Fibroblast of the aortic adventitia (primary cell): ENCODE measurements around the gene PRAMEF10. TPM values are rescaled to one million over a fixed set of nuclear protein-coding genes. Genes with fewer than 3 reads are reported as not detected.
"Not testable (repeated sequence)": the region's sequence is repeated elsewhere in the genome, so short reads cannot be mapped to it uniquely, and the experiment has no call there.

Source experiments
- DNase-seq: peaks from one replicate; pipeline ENCODE4 v3.0.0-alpha.2; 2010; ENCODE audit warnings: low read depth
- H3K4me3 ChIP-seq: 2 replicates; pipeline ENCODE4 v1.5.1; 2011; ENCODE audit warnings: low read depth, mild to moderate bottlenecking, control low read depth, low read length, moderate library complexity
- CTCF ChIP-seq: IDR thresholded peaks from 2 replicates; pipeline ENCODE4 v1.5.1; 2011; ENCODE audit warnings: mild to moderate bottlenecking, low read length, control low read depth, inconsistent platforms; ENCODE audit not compliant: insufficient read depth
- small RNA-seq: library from RNA; depleted of rRNA; stranded (forward); fragments of <200 nt; gene quantifications from one replicate; pipeline ENCODE3, GENCODE V24; 2012
- total RNA-seq: library from RNA; depleted of rRNA; stranded (reverse); fragments of >200 nt; gene quantifications from 2 replicates; pipeline ENCODE4 v1.2.3, GENCODE V29; 2012; ENCODE audit warnings: low replicate concordance

PRAMEF10 gene
- not detected in 2 replicates for total RNA-seq

DNA sequence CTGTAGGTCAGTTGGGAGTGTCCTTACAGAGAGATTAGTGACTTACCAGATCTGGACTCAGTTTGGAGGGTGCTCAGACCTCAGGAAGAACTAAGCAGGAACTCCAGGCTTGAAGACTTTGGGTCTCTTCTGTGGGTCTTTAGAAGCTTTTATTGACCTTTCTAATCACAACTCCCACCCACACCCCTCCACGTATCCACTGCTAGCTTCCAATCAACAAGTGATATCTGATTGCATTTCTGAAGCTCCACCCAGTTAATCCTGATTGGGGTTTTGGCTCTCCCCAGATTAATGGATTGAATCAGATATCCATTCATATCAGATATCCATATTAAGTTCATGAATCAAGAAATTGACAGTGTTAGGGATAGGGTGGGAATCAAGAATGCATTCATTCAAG is at the start of gene PRAMEF10:
Gene PRAMEF10 (minus strand): TSS at position 101 of the 400 bp plus-strand sequence. CDS start 2,423 bp downstream, outside the sequence.
- not testable (repeated sequence) for H3K4me3 ChIP-seq, DNase-seq

GRCh38 chr1:12947480-12947879 is 49.4 kb upstream of the PRAMEF10 start, which contains the start of gene PRAMEF6:
Gene PRAMEF6, minus strand, starts transcription at chr1:12947580. Its CDS starts 5,062 bp downstream, at chr1:12942518.
- H3K4me3 ChIP-seq, DNase-seq: not testable (repeated sequence)

GRCh38 chr1:12924368-12924767 is 26.3 kb upstream of the PRAMEF10 start:
- H3K4me3 ChIP-seq, DNase-seq: not testable (repeated sequence)

DNA sequence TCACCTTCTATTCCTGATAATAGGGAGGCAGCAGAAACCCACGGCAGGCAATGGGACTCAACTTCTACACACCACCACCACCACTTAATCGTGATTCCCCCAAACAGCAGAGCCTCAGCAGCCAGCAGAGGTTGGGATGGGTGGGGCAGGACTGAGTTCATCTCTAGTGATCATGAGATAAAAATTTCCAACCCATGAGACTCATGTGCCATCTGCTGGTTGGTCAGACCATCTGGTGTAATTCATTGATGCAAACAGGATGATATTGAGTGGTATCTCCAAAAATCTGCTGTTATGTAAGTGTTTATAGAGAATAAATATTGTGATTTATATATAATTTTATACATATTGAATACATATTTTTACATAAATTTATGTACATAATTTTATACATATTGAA is 23.7 kb upstream of the PRAMEF10 start:
- not testable (repeated sequence) for DNase-seq, H3K4me3 ChIP-seq

- not testable (repeated sequence) for DNase-seq, H3K4me3 ChIP-seq
Measured at GRCh38 chr1:12916310-12916709, 18.2 kb upstream of the PRAMEF10 start, which contains the start of gene PRAMEF7. Gene PRAMEF7, plus strand, starts transcription at chr1:12916610. Its CDS starts 1,083 bp downstream, at chr1:12917693.

DNA sequence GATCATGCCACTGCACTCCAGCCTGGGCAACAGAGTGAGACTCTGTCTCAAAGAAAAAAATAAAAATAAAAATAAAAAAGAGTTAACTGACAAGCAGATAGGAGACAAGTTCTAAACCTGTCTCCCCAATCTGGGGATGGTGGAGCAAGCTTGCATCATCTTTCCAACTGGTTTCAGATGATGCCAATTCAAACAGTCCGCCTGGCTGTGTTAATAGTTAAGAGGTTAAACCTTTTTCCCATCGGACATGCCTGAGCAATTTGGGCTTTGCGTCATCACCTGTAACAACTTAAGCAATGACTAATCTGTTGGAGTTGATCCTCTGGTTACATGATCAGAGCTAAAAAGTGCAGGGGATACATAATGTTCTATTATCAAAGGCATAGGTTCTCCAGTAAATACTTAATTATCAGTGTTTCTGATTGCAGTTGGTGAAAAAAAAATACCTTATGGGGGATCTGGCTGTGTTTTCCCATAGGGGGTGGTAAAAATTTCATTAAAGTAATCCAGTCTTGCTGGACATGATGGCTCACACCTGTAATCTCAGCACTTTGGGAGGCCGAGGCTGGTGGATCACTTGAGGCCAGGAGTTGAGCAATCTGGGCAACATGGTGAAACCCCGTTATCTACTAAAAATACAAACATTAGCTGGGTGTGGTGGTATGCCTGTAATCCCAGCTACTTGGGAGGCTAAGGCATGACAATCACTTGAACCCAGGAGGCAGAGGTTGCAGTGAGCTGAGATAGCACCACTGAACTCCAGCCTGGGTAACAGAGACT is 5.9 kb upstream of the PRAMEF10 start:
- not testable (repeated sequence) for H3K4me3 ChIP-seq, DNase-seq

DNA sequence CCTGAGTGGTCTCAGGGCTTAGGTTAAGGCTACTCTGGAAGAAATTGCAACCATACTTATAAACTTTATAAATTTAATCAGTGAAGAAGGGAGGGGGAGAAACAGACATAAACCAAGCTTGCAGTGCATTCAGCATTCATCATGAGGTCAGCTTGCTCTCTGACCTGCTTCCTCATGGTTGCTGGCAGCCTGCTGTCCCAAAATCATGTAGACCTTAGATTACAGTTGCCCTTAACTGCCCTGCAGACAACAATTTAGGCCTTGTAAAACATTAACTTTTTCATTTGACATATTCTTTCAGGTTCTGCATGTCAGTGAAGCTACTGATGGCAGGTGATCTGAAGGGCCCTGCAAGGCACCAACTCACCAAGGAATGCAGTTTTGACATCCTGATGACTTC is 1.1 kb upstream of the PRAMEF10 start:
- H3K4me3 ChIP-seq, DNase-seq: not testable (repeated sequence)

DNA sequence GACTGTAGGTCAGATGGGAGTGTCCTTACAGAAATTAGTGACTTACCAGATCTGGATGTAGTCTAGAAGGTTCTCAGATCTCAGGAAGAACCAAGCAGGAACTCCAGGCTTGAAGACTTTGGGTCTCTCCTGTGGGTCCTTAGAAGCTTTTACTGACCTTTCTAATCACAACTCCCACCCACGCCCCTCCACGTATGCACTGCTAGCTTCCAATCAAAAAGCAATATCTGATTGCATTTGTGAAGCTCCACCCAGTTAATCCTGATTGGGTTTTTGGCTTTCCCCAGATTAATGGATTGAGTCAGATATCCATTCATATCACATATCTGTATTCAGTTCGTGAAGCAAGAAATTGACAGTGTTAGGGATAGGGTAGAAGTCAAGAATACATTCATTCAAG is 12.0 kb downstream of the PRAMEF10 start, which contains the start of gene PRAMEF4:
Gene PRAMEF4 (minus strand): TSS at position 101 of the 400 bp plus-strand sequence. CDS start 2,807 bp downstream, outside the sequence.
- H3K4me3 ChIP-seq, DNase-seq: not testable (repeated sequence)

DNA sequence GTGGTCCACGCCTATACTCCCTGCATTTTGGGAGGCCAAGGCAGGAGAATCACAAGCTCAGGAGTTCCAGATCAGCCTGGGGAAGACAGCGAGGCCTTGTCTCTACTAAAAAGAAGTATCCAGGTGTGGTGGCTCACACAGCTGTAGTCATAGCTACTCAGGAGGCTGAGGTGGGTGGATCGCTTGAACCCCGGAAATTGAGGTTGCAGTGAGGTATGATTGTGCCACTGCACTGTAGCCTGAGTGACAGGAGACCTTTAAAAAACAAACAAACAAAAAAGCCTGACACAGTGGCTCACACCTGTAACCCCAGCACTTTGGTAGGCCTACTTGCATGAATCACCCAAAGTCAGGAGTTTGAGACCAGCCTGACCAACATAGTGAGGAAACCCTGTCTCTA is 19.6 kb downstream of the PRAMEF10 start:
- DNase-seq, H3K4me3 ChIP-seq: not testable (repeated sequence)

GRCh38 chr1:12863131-12863880 is 34.8 kb downstream of the PRAMEF10 start:
- H3K4me3 ChIP-seq, DNase-seq: not testable (repeated sequence)

DNA sequence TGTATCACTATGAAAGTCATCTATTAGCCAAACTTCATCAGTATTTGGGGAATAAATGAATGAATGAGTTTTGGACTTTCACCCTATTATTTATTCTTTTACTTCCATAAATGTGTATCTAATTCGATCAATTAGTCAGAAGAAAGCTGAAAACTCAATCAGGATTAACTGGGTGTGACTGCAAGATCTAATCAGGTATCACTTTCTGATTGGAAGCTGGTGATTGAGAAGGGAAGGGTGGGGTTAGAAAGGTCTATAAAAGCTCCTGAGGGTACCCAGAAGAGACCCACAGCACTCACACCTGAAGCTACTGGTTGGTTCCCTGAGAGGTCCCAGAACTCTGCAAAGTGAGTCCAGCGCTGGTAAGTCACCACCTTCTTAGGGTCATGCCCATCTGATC is 41.3 kb downstream of the PRAMEF10 start, which contains the start of gene PRAMEF2:
Gene PRAMEF2 (plus strand): TSS at position 301 of the 400 bp plus-strand sequence. CDS start 1,924 bp downstream, outside the sequence.
- not testable (repeated sequence) for DNase-seq

GRCh38 chr1:12851779-12852178 is 46.3 kb downstream of the PRAMEF10 start:
- H3K4me3 ChIP-seq: no peak overlapping the region
- no peak for TF ChIP-seq CTCF
- DNase-seq: peak; percentile 30

More for the DNA sequence above, 41.3 kb downstream of the PRAMEF10 start, which contains the start of gene PRAMEF2:
- not testable (repeated sequence) for H3K4me3 ChIP-seq

- H3K4me3 ChIP-seq, DNase-seq: not testable (repeated sequence)
Measured at GRCh38 chr1:12848620-12849019, 49.5 kb downstream of the PRAMEF10 start, which contains the start of gene HNRNPCL1. Gene HNRNPCL1, minus strand, starts transcription at chr1:12848720. Its CDS starts 431 bp downstream, at chr1:12848289.

Small RNA genes within 50 kb of the gene (small RNA-seq; reads per million reads assigned to genes)
- not detected for gene RNU6-1072P

Other genes starting within 250 kb of the PRAMEF10 start
- gene AADACL3, start 182.2 kb downstream of the PRAMEF10 start, total RNA-seq: not detected in 2 replicates
- gene CFAP107, start 152.1 kb downstream of the PRAMEF10 start, total RNA-seq: not detected in 2 replicates
- not detected in 2 replicates for gene PRAMEF12, start 124.5 kb downstream of the PRAMEF10 start, total RNA-seq
- gene PRAMEF1, start 106.9 kb downstream of the PRAMEF10 start, total RNA-seq: not detected in 2 replicates
- not detected in 2 replicates for gene PRAMEF11, start 66.9 kb downstream of the PRAMEF10 start, total RNA-seq
- gene HNRNPCL1, start 49.5 kb downstream of the PRAMEF10 start, total RNA-seq: not detected in 2 replicates
- not detected in 2 replicates for gene PRAMEF2, start 41.2 kb downstream of the PRAMEF10 start, total RNA-seq
- gene PRAMEF4, start 12.1 kb downstream of the PRAMEF10 start, total RNA-seq: not detected in 2 replicates
- gene PRAMEF7, start 18.3 kb upstream of the PRAMEF10 start, total RNA-seq: not detected in 2 replicates
- gene PRAMEF6, start 49.3 kb upstream of the PRAMEF10 start, total RNA-seq: not detected in 2 replicates
- not detected in 2 replicates for gene PRAMEF27, start 158.3 kb upstream of the PRAMEF10 start, total RNA-seq
- not detected in 2 replicates for gene HNRNPCL3, start 162.5 kb upstream of the PRAMEF10 start, total RNA-seq
- not detected in 2 replicates for gene PRAMEF25, start 172.5 kb upstream of the PRAMEF10 start, total RNA-seq
- not detected in 2 replicates for gene HNRNPCL2, start 218.6 kb upstream of the PRAMEF10 start, total RNA-seq